ENCODE results near the gene STING1.

STING1 gene

GRCh38 chr5:139435676-139436075 is 46.9 kb downstream of the STING1 start:
- no peak for DNase-seq

- no peak for DNase-seq
These were observed 50.9 kb downstream of the STING1 start for GRCh38 chr5:139431706-139432105.

DNA sequence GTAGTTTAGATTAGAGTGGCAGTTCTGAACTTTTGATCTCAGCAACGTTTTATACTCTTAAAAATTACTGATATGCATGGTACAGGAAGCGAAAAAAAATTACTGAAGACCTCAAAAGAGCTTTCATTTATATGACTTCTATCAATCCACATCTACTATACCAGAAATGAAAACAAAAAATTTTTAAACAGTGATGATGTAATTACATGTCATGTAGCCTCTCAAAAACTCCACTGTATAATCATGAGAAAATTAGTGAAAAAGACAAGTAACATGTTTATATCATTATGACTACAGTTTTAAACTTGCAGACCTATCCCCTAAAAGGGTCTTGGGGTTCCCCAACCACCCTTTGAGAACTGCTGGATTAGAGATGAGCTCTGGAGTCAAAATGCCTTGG is 52.5 kb downstream of the STING1 start:
- DNase-seq, result no peak

GRCh38 chr5:139426203-139426885 is 56.2 kb downstream of the STING1 start:
- no peak for DNase-seq

Measured in NCI-H2107 (cell line).